ENCODE data around the gene KRT20.

The KRT20 gene

DNA sequence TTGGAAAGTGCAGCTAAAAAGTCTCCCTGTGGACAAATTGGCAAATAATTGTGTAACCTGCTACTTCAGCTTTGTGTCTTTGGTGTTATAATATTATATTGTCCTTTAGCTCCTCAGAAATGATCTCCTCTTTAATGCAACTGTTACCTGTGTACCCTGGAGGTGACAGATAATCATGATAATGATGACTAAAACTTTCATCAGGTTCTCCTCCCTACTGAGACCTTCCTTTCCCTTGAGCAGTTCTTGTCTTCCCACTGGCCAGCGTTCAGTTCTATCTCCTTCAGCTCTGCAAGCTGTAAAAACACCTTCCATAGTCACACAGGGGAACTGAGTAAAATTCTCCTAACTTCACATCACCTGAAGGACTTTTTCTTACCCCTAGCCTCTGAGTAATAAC, 32.7 kb downstream of the KRT20 start:
- no peak for DNase-seq (ENCODE audit: low spot score)

DNA sequence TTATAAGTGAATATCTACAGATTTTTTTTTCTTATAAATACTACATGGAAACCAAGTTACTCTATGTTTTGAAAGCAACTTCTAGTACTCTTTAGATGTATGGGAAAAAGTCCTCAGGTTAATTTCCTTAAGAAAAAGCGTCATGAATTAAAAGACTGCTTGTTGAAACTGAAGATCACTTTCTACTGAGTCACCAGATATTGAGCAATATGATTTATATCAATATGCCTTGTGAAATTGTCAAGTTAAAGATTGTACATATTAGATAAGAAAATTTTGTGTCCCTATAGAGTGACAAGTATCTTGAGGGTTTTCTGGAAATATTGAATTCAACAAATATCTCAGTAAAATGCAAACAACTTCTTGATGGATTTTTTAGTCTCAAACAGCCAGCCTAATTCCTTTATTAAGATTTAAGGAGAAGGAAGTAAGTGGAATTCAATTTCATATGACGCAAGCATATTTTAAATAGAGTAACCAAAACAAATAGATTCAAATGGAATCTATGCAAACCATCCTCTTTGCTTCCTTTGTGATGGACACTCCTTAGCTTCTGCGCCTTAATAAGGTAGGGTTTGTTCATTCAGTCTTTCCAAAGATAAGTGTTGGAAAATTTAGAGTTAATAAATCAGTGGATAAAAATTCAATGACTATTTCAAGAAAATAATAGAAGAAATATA, 34.6 kb downstream of the KRT20 start:
- DNase-seq (ENCODE audit: low spot score): no peak

DNA sequence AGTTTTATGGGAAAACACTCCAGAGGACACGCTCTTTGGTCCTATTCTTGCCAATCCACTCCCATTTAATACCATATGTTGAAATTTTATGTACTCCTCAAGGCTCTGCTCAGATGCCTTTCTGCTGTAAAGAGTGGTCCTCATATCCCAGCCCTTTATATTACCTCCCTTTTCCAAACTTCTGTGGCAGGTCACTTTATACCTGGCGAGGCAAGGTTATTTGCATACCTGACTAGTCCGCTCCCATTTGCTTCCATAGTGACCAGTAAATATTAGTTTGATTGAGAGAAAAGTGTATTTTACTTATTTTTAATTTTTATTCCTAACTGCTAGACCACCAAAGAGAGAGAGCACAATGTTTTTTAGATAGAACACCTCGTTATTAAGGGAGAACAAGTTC, 35.3 kb downstream of the KRT20 start:
- DNase-seq (ENCODE audit: low spot score): no peak

DNA sequence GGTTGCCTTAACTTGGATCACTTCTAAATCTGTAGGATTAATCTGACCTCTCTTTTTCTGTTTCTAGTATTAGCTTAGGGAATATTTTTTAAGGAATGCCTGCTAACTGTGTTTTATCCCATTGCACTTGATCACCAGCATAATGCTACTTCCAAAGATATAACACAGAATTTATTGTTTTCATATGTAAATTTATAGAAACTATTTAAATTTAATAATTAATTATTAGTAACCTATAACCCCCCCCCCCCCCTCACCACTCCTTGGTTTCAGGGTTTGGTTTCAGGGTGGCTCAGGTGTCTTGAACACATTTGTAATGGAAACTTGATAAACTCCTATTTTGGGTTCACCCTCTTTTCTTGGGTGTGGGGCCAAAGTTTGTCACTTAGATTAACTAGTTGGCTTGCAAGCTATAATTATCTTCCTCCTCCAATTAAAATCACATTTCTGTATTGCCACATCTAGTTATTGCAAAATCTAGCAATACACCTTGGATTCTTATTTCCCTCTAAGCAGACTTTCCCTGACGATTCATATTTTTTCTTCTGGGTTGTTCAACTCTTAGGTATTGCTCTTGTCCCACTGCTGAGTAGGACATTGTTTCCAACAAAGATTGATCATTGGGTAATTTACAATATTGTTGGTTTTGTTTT, 36.3 kb downstream of the KRT20 start:
- DNase-seq (ENCODE audit: low spot score): no peak

DNA sequence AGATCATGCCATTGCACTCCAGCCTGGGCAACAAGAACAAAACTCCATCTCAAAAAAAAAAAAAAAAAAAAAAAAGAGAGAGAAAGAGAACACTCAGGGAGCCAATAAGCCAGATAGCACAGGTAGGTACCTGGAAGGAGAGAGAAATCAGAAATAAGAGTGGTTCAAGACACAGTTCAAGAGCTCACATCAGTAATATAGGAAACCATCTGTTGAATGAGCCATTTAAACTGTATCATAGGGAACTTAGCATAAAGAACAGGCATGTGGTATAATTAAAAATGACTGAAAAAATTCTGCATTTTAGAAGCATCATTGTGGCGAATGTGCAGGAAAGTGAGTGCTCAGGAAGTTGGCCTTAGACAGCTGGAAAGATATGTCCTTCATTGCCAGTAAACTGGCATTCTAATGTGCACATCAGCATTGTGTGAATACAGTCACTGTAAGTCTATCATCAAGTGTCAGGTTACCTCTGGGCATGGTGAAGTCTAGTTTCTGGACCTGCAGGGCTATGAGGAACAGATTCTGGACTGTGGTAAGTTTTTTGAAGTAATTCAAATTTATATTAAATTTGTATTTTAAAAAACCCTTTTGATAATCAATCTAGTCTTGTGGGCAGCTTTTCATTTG, 38.4 kb downstream of the KRT20 start:
- peak; percentile 8 for DNase-seq (ENCODE audit: low spot score)

DNA sequence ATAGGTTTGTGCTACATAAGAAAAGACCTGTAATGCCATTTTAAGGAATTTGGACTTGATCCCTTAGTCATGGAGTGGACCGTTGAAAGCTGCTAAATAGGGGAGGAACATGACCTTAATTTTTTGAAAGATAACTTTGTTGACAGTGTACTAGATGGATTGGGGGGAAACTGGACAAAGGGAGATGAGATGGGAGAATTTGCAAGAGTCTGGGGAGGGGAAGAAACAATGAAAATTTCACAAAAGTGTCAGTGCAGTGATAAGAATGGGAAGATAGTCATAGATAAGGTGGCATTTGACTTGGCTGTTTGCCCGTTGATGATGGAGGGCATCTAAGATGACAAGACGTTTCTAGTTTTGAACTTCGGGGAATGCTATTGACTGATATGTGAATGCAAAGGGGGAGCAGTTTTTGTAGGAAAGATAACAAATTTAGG, 40.4 kb downstream of the KRT20 start:
- DNase-seq (ENCODE audit: low spot score): no peak

DNA sequence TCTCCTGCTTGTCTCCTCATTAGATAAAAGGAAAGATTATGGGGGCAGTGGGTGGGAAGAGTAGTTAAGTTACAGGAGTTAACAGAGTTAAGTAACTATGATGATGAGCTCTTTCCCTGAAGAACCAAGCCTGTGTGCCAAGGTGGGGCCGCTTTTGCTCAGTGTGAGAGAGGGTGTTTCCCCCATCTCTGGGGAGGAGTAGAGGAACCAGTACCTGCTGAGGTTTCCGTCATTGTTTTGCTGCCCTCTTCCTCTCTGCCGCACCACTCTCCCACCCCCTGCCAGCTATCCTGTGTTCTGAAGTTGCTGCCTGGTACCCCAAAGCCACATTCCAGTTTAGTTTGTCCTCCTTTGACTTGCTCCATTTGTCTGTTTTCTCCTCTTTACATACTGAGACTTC, 41.8 kb downstream of the KRT20 start:
- DNase-seq (ENCODE audit: low spot score): no peak

DNA sequence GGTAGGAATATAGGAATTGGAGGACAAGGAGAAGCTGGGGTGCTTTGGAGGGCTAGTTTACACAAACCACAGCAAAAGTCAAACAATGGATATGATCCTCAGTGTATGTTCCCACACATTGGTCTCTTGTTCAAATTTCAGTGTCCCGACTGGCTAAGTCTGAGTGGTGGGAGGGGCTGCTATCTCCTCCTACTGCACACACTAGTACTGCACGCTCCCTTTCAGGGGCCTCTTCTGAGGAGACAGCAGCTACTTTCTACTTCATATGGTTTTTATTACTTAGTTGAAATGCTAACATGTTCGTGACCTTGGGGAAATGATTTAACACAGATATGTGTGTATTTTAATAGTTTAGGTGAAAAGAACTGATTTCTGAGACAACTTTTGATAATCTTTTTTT, 43.8 kb downstream of the KRT20 start:
- DNase-seq (ENCODE audit: low spot score): no peak

DNA sequence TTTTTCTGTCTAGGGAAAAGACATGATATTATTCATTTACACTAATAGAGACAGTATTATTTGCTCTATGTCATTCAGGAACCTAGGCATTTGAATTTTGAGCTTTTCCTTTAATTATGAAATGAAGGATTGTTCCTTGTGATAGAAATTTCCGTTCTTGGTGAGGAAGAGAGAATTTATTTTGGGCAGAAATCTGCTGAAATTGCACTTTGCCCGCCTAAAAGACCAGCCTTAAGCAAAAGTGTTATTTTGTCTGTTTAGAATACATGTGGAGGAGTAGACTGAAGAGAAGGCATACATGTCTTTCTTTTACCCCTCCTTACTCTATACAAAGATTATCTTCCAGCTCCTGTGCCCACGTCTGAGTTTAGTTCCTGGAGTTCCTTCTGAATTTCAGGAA, 45.8 kb downstream of the KRT20 start:
- DNase-seq (ENCODE audit: low spot score): no peak

DNA sequence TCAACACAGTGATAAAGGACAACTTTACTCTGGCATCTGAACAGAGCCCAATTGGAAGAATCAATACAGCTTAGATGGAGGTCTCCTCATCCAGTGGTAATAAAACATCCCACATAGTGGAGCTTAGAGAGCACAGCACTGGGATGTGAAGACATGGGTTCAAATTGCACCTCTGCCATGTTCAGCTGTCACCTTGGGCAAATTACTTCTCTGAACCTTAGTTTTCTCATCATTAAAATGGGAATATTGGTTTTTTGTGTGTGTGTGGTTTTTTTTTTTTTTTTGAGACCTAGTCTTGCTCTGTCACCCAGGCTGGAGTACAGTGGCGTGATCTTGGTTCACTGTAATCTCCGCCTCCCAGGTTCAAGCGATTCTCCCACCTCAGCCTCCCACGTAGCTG, 49.0 kb downstream of the KRT20 start:
- DNase-seq (ENCODE audit: low spot score): no peak

DNA sequence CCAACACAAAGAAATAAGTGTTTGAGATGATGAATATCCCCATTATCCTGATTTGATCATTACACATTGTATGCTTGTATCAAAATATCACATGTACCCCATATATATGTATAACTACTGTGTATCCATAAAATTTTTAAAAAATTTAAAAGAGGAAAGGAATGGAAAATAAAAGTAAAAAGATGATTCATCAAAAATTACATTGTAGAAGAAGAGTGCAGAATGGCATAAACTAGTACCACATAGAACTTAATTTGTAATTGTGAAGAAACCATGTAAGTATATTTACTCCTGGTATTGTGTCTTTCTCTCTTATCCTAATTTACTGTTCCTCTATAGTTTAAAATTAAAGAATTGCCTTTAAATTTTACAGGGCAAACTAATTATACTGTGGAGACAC, 51.2 kb downstream of the KRT20 start:
- no peak for DNase-seq (ENCODE audit: low spot score)

DNA sequence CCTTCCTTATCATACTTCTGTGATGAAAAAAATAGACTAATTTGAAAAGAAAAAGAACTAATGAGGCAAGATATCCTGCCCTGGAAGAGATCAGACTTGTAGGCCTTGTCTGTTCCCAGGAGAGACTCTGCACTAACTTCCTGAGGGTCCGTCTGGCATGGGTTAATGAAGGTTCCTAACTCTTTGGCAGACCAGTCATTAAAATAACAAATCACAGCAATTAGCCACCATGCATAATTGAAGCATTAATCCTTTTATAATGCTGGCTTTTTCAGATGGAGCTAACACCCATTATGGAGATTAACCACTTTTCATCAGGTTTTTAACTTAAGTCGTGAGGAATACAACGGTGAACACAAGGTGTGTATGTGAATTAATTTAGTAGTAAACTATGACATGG, 52.2 kb downstream of the KRT20 start:
- DNase-seq (ENCODE audit: low spot score): no peak

DNA sequence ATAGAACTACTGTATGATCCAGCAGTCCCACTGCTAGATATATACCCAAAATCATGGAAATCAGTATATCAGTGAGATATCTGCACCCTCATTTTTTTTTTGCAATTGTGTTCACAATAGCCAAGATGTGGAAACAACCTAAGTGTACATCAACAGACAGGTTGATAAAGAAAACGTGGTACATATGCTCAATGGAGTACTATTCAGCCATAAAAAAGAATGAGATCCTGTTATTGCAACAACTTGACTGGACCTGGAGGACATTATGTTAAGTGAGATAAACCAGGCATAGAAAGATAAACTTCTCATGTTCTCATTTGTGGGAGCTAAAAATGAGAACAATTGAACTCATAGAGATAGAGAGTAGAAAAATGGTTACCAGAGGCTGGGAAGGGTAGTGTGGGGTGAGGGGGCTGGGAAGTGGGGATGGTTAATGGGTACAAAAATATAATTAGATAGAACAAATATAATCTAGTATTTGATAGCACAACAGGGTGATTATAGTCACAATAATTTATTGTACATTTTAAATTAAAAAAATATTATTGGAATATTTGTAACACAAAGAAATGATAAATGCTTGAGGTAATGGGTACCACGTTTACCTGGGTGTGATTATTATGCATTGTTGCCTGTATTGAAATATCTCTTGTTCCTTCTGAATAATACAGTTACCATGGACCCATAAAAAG, 54.8 kb downstream of the KRT20 start:
- DNase-seq (ENCODE audit: low spot score): no peak

DNA sequence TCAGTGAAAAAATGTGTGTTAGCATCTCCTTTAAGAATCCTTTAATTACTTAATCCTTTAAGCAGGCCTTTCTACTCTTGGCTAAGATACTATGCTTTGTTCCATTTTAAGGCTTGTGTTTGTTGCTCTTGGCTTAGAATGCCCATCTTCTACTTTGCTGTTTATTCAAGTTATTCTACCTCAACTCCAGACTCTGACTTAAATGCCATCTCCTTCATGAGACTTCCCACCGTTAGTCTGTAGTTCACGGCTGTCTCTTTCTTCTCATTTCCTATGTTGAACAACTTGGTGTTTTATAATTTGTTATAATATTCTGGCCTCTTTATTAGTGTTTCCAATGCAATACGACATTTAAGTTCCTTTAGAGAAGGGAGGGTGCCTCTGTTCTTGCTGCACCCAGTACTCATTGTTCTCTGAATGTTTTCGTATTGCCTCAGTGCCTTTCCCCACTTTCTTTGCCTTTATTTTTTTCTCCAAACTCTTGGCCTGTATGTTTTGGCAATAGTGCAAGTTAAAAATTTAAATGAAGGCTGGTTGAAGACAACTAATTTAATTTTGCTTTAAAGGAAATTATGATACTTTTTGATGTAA, 56.5 kb downstream of the KRT20 start:
- no peak for DNase-seq (ENCODE audit: low spot score)

DNA sequence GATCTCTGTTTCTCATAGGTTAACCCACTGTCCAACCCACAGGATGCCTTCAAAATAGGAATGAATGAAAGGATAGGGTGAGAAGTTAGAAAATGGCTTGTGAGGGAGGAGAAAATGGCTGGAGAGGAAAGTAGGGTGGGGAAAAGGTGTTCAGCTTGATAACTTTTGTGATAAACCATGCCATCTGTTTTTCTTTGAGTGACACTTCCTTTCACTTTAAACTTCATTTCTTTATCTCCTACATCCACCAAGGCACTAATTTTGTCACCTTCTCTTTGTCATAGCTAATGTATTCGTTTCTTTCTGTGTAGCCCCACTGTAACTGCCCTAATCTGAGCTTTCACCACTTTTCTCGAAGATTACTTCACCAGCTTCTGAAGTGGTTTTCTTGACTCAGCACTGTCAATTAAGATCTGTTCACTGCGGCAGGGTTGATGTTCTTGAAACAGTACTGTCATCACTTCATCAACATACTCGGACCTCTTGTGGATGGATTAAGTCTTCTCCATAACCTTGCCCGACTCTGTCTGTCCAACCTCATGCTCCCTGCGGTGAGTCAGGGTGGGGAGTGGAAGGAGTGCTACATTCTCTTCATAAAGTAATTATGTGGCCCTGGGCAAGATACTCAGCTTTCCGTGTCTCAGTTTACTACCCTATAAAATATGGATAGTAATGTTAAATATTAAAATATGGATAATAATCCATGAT, 57.1 kb downstream of the KRT20 start:
- no peak for DNase-seq (ENCODE audit: low spot score)

Measured in RKO (cell line).